A673 (cell line): Measurements from ENCODE around the gene SLC39A10. TPM values are rescaled to one million over a fixed set of nuclear protein-coding genes. Genes with fewer than 3 reads are reported as not detected.

Experiments used
- BruUV-seq: library from RNA; stranded (reverse); fragments of 400-500 nt; replicated peaks from 2 replicates; lab custom pipeline; 2021; lab: Mats Ljungman, UMichigan
- CTCF ChIA-PET: fragments of 300-600 bp; sonication (Branson Sonifier 250); formaldehyde crosslinking; loops from one replicate; lab custom pipeline; 2022; ENCODE audit warnings: antibody characterized with exemption; lab: Charles Lee
- POLR2A ChIA-PET: fragments of 300-600 bp; sonication (Branson Sonifier 250); formaldehyde crosslinking; loops from one replicate; lab custom pipeline; 2022; ENCODE audit warnings: antibody characterized with exemption; ENCODE audit not compliant: low non-redundant PET; lab: Charles Lee
- DNase-seq: peaks from one replicate; pipeline ENCODE4 v3.0.0-alpha.2; 2015; ENCODE audit warnings: low spot score
- H3K27ac ChIP-seq: fragments of 200-600 bp; sonication (generic); 2 replicates; pipeline ENCODE4 v1.5.1; 2016; ENCODE audit warnings: mixed run types, low read depth, mild to moderate bottlenecking, mixed read lengths, antibody characterized with exemption, low read length; ENCODE audit not compliant: poor library complexity, severe bottlenecking
- H3K27me3 ChIP-seq: fragments of 200-600 bp; sonication (generic); replicated peaks from 2 replicates; pipeline ENCODE4 v1.6.1; 2017; ENCODE audit warnings: mixed run types, low read depth, mild to moderate bottlenecking, mixed read lengths, antibody characterized with exemption, low read length; ENCODE audit not compliant: insufficient read depth, poor library complexity
- H3K36me3 ChIP-seq: fragments of 200-600 bp; sonication (generic); 2 replicates; pipeline ENCODE4 v1.6.1; 2016; ENCODE audit warnings: mixed run types, mild to moderate bottlenecking, mixed read lengths, antibody characterized with exemption, low read length; ENCODE audit not compliant: insufficient read depth, poor library complexity, severe bottlenecking
- H3K4me1 ChIP-seq: fragments of 200-600 bp; sonication (generic); 2 replicates; pipeline ENCODE4 v1.6.1; 2017; ENCODE audit warnings: mixed run types, mild to moderate bottlenecking, mixed read lengths, antibody characterized with exemption, low read length; ENCODE audit not compliant: insufficient read depth, poor library complexity, severe bottlenecking
- H3K4me3 ChIP-seq: fragments of 200-600 bp; sonication (generic); 2 replicates; pipeline ENCODE4 v1.5.1; 2016; ENCODE audit warnings: low read depth, mixed run types, mild to moderate bottlenecking, mixed read lengths, low read length; ENCODE audit not compliant: poor library complexity, severe bottlenecking
- H3K9me3 ChIP-seq: fragments of 200-600 bp; sonication (generic); 2 replicates; pipeline ENCODE4 v1.6.1; 2016; ENCODE audit warnings: mixed run types, low read depth, mild to moderate bottlenecking, mixed read lengths, antibody characterized with exemption, low read length; ENCODE audit not compliant: poor library complexity, severe bottlenecking
- EZH2 ChIP-seq: fragments of 200-600 bp; sonication (generic); IDR thresholded peaks from 2 replicates; pipeline ENCODE4 v1.6.1; 2017; ENCODE audit warnings: borderline replicate concordance, low read depth, mild to moderate bottlenecking, mixed read lengths, antibody characterized with exemption, low read length; ENCODE audit not compliant: poor library complexity, severe bottlenecking
- intact Hi-C: fragments of 100-400 bp; cut with micrococcal nuclease; formaldehyde crosslinking; loops from one replicate; pipeline ENCODE4 v1.10.0; 2022; ENCODE audit not compliant: unreplicated experiment
- total RNA-seq: library from RNA; stranded (reverse); gene quantifications from 2 replicates; pipeline ENCODE4 v1.2.3, GENCODE V29; 2021
- TF ChIP-seq, protein P1 (sequence below): fragments of 300-800, 200-600 bp; sonication (generic); conservative IDR thresholded peaks from 2 replicates; pipeline ENCODE4 v1.5.1; 2017; ENCODE audit warnings: low read depth, mild to moderate bottlenecking, antibody characterized with exemption, low read length, moderate library complexity, mixed read lengths

SLC39A10 gene
- total RNA-seq, 1 experiment from 2014 or later, result 42.3 TPM

DNA sequence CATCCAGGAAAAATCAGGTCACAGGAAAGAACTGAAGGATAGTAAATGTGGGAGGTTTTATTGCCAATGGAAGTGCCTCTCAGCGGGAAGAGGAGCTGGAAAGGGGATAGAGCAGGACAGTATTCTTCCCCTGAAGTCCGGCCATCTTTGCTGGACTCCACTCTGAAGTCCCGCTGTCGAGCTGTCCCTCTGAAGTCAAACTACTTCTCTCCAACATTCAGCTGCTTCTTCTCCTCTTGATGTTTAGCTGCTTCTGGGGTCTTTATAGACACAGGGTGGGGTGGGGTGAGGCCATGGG lies 23.5 kb upstream of the SLC39A10 start:
- H3K4me1 ChIP-seq, result no peaks in the 10 kb centered on the region
- no peak overlapping the region for H3K27ac ChIP-seq
- POLR2A ChIA-PET, result no interaction called here
- no TSS peak for BruUV-seq
- no peaks in the 10 kb centered on the region for H3K36me3 ChIP-seq
- H3K4me3 ChIP-seq, result no peak overlapping the region
- H3K9me3 ChIP-seq, result no peaks in the 10 kb centered on the region
- CTCF ChIA-PET, result no interaction called here
- TF ChIP-seq, protein P1, sequence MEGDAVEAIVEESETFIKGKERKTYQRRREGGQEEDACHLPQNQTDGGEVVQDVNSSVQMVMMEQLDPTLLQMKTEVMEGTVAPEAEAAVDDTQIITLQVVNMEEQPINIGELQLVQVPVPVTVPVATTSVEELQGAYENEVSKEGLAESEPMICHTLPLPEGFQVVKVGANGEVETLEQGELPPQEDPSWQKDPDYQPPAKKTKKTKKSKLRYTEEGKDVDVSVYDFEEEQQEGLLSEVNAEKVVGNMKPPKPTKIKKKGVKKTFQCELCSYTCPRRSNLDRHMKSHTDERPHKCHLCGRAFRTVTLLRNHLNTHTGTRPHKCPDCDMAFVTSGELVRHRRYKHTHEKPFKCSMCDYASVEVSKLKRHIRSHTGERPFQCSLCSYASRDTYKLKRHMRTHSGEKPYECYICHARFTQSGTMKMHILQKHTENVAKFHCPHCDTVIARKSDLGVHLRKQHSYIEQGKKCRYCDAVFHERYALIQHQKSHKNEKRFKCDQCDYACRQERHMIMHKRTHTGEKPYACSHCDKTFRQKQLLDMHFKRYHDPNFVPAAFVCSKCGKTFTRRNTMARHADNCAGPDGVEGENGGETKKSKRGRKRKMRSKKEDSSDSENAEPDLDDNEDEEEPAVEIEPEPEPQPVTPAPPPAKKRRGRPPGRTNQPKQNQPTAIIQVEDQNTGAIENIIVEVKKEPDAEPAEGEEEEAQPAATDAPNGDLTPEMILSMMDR, result no peak
- no peak for TF ChIP-seq EZH2
- no peaks in the 10 kb centered on the region for H3K27me3 ChIP-seq
- no peak for DNase-seq
- intact Hi-C loops, result no loop called here

DNA sequence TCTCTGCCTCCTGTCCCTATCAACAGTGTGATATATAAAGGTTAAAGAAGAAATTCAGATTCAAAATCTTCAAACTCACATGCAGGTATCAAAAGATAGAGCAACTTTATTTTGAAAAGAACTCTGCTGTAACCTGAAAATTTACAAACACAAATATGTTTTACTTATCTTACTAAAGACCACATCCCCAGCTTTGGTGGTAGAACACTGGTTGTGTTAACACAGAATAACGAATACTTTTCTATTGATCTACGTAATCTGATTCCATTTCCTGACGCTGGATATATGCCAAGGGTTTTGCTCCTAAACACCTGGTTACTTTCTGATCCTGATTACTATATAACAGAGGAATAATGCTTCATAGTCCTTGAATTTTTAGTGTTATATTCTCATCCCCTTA lies 23.1 kb upstream of the SLC39A10 start:
- no peak for DNase-seq
- intact Hi-C loops, result no loop called here
- Histone ChIP-seq H3K27ac (no peak overlapping the region), H3K9me3 (no peaks in the 10 kb centered on the region), H3K4me3 (no peak overlapping the region), H3K36me3 (no peaks in the 10 kb centered on the region), H3K4me1 (no peaks in the 10 kb centered on the region), H3K27me3 (no peaks in the 10 kb centered on the region)
- no TSS peak for BruUV-seq
- ChIA-PET POLR2A (no interaction called here), CTCF (no interaction called here)
- TF ChIP-seq EZH2, result no peak
- TF ChIP-seq, protein P1, result no peak

DNA sequence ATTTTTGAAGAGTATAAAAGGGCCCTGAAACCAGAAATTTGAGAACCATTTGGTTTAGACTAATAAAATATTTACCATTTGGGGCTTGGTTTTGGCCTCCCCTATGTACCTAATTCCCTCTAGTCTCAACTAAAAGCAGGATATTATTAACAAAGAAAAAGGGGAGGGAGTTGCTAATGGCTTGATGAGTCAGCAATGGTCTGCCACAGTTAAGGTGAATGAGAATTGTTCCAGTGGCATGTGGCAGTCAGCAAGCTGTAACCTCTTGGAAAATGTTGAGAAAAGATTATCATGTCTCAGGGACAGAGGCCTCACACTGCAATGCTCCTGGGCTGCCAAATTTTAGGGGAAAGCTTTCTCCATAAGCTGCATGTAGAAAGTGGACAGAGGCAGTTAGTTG lies 20.1 kb upstream of the SLC39A10 start:
- CTCF ChIA-PET, result interaction anchor here (1.2 kb wide), 1 partner anchor 20 kb away, joined by 3 read pairs; the partner anchor contains the start of gene SLC39A10
- no TSS peak for BruUV-seq
- TF ChIP-seq, protein P1, result no peak
- no peak for TF ChIP-seq EZH2
- no peaks in the 10 kb centered on the region for H3K27me3 ChIP-seq
- no peak overlapping the region for H3K4me3 ChIP-seq
- no peaks in the 10 kb centered on the region for H3K9me3 ChIP-seq
- H3K36me3 ChIP-seq, result no peaks in the 10 kb centered on the region
- DNase-seq, result no peak
- no peak overlapping the region for H3K27ac ChIP-seq
- POLR2A ChIA-PET, result no interaction called here
- no peaks in the 10 kb centered on the region for H3K4me1 ChIP-seq
- intact Hi-C loops, result no loop called here
